HL-60 (cell line): Measurements from ENCODE around the gene ERC2.

Experiments
- DNase-seq, 2 experiments: peaks; one replicate each; pipeline ENCODE4 v3.0.0-alpha.2; 2010 to 2020; ENCODE audit warnings: low read depth in 1 of 2, low spot score in 1 of 2
- H3K27ac ChIP-seq: fragments of 250-450 bp; sonication (Bioruptor Pico); replicated peaks from 2 replicates; pipeline ENCODE4 v1.5.1; 2020; ENCODE audit warnings: mild to moderate bottlenecking, moderate library complexity
- H3K27me3 ChIP-seq: fragments of 250-450 bp; sonication (Bioruptor Pico); 2 replicates; pipeline ENCODE4 v1.5.1; 2021; ENCODE audit warnings: mild to moderate bottlenecking, moderate library complexity; ENCODE audit not compliant: insufficient read depth, poor library complexity, severe bottlenecking
- H3K4me3 ChIP-seq: replicated peaks from 2 replicates; pipeline ENCODE4 v1.5.1; 2011; ENCODE audit warnings: mild to moderate bottlenecking, control low read depth, low read length; ENCODE audit not compliant: insufficient read depth
- GABPA ChIP-seq: IDR thresholded peaks from 2 replicates; pipeline ENCODE4 v1.6.1; 2012; ENCODE audit warnings: low read depth
- POLR2AphosphoS5 ChIP-seq: IDR thresholded peaks from 2 replicates; pipeline ENCODE4 v1.6.1; 2012; ENCODE audit warnings: low read depth
- REST ChIP-seq: IDR thresholded peaks from 2 replicates; pipeline ENCODE4 v1.6.1; 2012; ENCODE audit warnings: low read depth; ENCODE audit not compliant: insufficient replicate concordance
- SPI1 ChIP-seq: IDR thresholded peaks from 2 replicates; pipeline ENCODE4 v1.6.1; 2012; ENCODE audit warnings: low read depth, mild to moderate bottlenecking, borderline replicate concordance
- TF ChIP-seq, protein P1 (sequence below): IDR thresholded peaks from one replicate; pipeline ENCODE4 v1.5.1; 2011; ENCODE audit warnings: low read length, control low read depth, inconsistent platforms; ENCODE audit not compliant: insufficient read depth

Gene ERC2

DNA sequence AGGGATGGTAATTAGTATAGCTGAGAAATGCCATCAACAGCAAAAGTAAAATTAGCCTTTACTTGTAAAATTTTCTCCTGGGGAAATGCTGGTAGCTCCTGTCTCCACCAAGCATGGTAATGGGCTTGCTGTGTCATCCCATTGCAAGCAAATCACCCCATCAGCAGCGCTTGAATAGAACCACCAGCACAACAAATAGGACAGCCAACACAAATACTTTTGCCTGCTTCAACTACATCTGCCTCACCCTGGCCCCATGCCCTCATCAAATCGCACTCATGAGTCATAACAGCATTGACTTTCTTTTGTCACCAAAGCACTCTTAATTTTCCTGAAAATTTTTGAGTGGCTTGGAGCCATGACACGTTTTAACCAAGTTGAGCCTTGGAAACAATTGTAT is 52.6 kb downstream of the ERC2 start:
- no peak for DNase-seq
- no peak overlapping the region for H3K27ac ChIP-seq
- H3K27me3 ChIP-seq, result no peaks in the 10 kb centered on the region
- no peak overlapping the region for H3K4me3 ChIP-seq
- no peak for TF ChIP-seq SPI1

DNA sequence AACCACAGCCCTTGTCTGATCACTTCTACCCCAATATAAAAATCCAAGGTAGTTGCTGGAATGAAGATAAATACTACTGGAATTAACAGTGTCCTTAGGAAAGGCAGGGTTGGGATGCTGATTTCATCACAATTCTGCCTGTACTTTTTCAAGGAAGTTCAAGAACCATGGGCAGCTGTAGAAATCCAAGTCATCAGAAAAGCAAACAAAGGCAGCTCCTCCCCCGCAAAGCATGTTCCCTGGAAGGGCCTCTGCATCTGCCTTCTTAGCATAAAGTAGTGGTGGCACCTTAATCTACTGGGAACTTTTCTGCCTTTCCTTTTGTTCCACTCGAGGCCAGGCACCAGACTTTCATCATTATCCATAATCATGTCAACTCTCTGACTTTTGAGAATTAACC is 54.4 kb downstream of the ERC2 start:
- DNase-seq, result no peak
- H3K27me3 ChIP-seq, result no peaks in the 10 kb centered on the region
- H3K27ac ChIP-seq, result no peak overlapping the region
- no peak overlapping the region for H3K4me3 ChIP-seq
- TF ChIP-seq GABPA (no peak), REST (no peak), SPI1 (no peak)

GRCh38 chr3:56411166-56411565 is 57.1 kb downstream of the ERC2 start:
- H3K27ac ChIP-seq, result no peak overlapping the region

DNA sequence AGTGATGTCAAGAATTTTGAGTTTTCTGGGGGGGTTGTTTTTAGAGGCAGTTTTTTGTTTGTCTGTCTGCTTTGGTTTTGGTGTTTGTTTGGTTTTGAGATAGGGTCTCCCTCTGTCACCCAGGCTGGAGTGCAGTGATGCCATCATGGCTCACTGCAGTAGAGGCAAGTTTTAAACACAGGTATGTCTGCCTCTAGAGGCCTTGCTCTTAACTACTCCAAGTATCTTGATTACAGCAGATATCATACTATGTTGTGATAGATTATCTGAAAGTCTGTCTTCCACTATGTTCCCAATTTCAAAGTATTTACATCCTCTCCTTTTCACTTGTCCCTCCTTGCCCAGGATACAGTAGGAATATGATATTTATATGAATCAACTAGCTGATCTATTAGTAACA is 57.7 kb downstream of the ERC2 start:
- Histone ChIP-seq H3K4me3 (no peak overlapping the region), H3K27ac (no peak overlapping the region), H3K27me3 (no peaks in the 10 kb centered on the region)
- DNase-seq, result no peak
- TF ChIP-seq, protein P1, sequence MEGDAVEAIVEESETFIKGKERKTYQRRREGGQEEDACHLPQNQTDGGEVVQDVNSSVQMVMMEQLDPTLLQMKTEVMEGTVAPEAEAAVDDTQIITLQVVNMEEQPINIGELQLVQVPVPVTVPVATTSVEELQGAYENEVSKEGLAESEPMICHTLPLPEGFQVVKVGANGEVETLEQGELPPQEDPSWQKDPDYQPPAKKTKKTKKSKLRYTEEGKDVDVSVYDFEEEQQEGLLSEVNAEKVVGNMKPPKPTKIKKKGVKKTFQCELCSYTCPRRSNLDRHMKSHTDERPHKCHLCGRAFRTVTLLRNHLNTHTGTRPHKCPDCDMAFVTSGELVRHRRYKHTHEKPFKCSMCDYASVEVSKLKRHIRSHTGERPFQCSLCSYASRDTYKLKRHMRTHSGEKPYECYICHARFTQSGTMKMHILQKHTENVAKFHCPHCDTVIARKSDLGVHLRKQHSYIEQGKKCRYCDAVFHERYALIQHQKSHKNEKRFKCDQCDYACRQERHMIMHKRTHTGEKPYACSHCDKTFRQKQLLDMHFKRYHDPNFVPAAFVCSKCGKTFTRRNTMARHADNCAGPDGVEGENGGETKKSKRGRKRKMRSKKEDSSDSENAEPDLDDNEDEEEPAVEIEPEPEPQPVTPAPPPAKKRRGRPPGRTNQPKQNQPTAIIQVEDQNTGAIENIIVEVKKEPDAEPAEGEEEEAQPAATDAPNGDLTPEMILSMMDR, result no peak
- TF ChIP-seq REST, result no peak
- no peak for TF ChIP-seq SPI1
- TF ChIP-seq GABPA, result no peak
- TF ChIP-seq POLR2AphosphoS5, result no peak

More at GRCh38 chr3:56411166-56411565, 57.1 kb downstream of the ERC2 start:
- H3K4me3 ChIP-seq, result no peak overlapping the region
- no peak for DNase-seq
- TF ChIP-seq GABPA (no peak), POLR2AphosphoS5 (no peak), SPI1 (no peak), REST (no peak)
- TF ChIP-seq, protein P1, result no peak
- H3K27me3 ChIP-seq, result no peaks in the 10 kb centered on the region
